ENCODE measurements around the gene PROM2.

Gene PROM2

DNA sequence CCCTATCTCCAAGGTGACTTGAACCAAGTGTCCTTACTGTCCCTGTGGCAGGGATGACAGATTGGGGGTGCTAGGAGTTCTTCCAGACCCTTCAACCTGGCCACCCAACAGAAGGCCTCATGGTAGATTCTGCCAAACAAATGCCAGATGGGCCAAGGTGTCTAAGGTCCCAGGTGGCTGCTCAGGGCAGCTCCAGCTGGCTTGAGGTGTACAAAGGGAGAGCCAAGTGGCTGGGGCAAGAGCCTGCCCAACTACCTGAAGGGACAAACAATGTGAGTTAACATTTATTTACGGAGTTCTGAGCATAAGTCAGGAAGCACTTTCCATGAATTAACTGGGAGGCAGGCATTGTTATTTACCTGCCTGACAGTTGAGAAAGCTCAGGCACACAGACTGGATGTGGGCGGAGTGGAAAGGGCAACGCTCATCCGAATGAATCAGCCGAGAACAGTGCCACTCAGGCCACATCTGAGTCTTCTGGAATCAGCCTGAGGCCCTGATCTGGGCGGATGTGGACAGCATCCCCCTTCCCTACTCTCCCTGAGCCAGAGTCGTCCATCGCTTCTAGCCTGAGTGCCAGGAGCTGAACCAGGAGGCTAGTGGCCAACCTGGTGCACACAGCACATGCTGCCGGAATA lies 18.5 kb downstream of the PROM2 start:
- Histone ChIP-seq H3K9me3 (ENCODE audit: control insufficient read depth, insufficient read depth, low read length) (no peaks in the 10 kb centered on the region), H3K4me3 (ENCODE audit: low read depth, low read length) (no peak overlapping the region), H3K4me1 (ENCODE audit: control insufficient read depth, insufficient read depth, low read length) (peaks cover 2% of the 10 kb centered on the region), H3K27me3 (ENCODE audit: control insufficient read depth, insufficient read depth, low read length) (no peaks in the 10 kb centered on the region), H3K36me3 (ENCODE audit: control insufficient read depth, insufficient read depth, low read length) (no peaks in the 10 kb centered on the region), H3K9ac (ENCODE audit: low read depth, low read length) (no peak overlapping the region)

DNA sequence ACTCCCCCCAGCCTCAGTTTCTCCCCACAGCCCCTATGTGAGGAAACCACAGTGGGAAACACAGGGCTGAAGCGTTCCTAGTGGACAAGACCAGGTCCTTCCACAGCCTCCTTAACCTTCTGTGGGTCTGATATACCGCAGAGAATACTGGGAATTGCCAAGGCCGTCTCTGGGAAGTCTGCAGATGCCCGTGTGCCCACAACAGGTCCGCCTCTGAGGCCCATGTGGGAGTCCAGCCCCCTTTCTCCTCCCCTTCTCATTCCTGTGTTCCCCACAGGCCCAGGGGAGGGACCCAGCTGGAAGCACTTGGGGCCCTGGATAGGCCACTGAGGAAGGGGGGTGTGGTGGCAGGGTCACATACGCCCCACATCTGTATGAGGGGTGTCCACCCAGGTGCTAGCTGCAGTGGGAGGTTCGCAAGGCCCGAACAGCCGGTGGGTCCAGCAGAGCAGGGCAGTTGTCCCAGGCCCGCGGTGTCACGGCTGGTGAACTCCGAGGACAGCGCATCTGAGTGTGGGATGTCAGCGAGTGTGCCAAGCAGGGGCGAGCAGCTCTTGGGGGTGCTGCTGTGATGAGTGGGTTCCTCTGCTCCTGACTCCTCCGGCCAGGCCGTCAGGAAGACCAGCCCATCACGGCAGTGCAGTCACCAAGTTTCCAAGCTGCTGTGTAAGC lies 20.5 kb downstream of the PROM2 start:
- Histone ChIP-seq H3K9ac (ENCODE audit: low read depth, low read length) (no peak overlapping the region), H3K4me1 (ENCODE audit: control insufficient read depth, insufficient read depth, low read length) (peaks cover 2% of the 10 kb centered on the region), H3K4me3 (ENCODE audit: low read depth, low read length) (no peak overlapping the region), H3K36me3 (ENCODE audit: control insufficient read depth, insufficient read depth, low read length) (no peaks in the 10 kb centered on the region), H3K27me3 (ENCODE audit: control insufficient read depth, insufficient read depth, low read length) (no peaks in the 10 kb centered on the region), H3K9me3 (ENCODE audit: control insufficient read depth, insufficient read depth, low read length) (no peaks in the 10 kb centered on the region)

DNA sequence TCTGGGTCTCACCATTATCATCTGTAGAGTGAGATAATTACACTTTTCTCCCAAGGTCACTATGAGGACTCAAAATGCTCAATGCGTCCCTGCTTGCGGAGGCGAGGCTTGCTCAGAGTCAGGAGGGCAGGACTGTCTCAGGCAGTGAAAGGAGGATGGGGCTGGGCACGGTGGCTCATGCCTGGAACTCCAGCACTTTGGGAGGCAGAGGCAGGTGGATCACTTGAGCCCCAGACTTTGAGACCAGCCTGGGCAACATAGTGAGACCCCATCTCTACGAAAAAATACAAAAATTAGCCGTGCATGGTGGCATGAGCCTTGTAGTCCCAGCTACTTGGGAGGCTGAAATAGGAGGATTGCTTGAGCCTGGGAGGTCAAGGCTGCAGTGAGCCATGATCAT lies 21.1 kb downstream of the PROM2 start:
- H3K4me1 ChIP-seq (ENCODE audit: control insufficient read depth, insufficient read depth, low read length) = peaks cover 2% of the 10 kb centered on the region
- H3K9me3 ChIP-seq (ENCODE audit: control insufficient read depth, insufficient read depth, low read length) = no peaks in the 10 kb centered on the region
- no peak overlapping the region for H3K9ac ChIP-seq (ENCODE audit: low read depth, low read length)
- H3K36me3 ChIP-seq (ENCODE audit: control insufficient read depth, insufficient read depth, low read length) = no peaks in the 10 kb centered on the region
- no peaks in the 10 kb centered on the region for H3K27me3 ChIP-seq (ENCODE audit: control insufficient read depth, insufficient read depth, low read length)
- no peak overlapping the region for H3K4me3 ChIP-seq (ENCODE audit: low read depth, low read length)

DNA sequence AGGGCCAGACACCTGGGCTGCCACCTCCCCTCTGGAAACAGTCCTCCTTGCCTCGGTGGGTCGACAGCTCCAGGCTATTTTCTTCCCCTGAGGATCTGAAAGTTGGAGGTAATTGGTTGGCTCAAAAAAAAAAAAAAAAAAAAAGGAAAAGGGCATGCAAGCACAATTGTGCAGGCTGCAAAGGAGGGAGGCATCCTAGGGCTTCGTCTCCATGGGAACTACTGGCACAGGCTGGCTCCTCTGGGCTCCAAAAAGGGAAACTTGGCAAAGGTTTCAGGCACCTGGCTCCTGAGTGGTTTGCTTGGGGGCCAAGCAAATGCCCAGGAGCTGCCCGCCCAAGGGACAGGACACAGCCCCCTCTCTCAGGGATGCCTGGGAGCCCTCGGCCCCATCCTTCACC lies 21.8 kb downstream of the PROM2 start:
- no peaks in the 10 kb centered on the region for H3K36me3 ChIP-seq (ENCODE audit: control insufficient read depth, insufficient read depth, low read length)
- H3K4me3 ChIP-seq (ENCODE audit: low read depth, low read length) = no peak overlapping the region
- peaks cover 2% of the 10 kb centered on the region for H3K4me1 ChIP-seq (ENCODE audit: control insufficient read depth, insufficient read depth, low read length)
- H3K27me3 ChIP-seq (ENCODE audit: control insufficient read depth, insufficient read depth, low read length) = no peaks in the 10 kb centered on the region
- no peak overlapping the region for H3K9ac ChIP-seq (ENCODE audit: low read depth, low read length)
- no peaks in the 10 kb centered on the region for H3K9me3 ChIP-seq (ENCODE audit: control insufficient read depth, insufficient read depth, low read length)

DNA sequence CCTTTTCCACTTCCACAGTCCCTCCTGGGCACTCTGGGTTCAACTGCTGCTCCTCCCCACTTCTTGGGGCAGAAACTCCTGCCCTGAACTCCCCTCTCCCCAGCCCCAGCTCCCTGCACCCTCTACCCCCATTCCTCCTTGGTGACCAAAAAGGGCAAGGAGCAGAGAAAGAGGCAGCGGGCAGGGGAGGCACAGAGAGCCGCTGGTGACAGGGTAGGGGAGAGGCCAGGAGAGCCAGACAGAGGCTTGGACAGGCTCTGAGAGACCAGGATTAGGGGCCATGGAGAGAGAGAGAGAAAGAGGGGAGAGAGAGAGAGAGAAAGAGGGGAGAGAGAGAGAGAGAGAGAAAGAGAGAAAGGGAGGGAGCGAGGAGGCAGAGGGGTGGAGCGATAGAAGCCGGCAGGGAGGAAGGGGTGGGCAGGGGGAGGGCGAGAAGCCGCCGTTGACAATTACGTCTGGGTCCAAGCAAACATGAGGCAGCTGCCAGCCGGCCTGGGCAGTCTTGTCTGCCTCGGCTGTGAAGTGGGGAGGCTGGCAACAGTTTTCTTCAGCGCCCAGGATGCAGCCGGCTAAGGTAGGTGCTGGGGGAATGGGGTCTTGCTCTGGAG lies 22.7 kb downstream of the PROM2 start, which contains the start of gene KCNIP3:
KCNIP3 (plus strand) TSS at position 468 of the 608 bp plus-strand sequence; CDS start at position 560, 92 bp downstream.
- no peak within 1 kb of the TSS for H3K9ac ChIP-seq (ENCODE audit: low read depth, low read length)
- H3K27me3 ChIP-seq (ENCODE audit: control insufficient read depth, insufficient read depth, low read length) = no peaks in the 10 kb centered on the region
- no peak within 1 kb of the TSS for H3K4me3 ChIP-seq (ENCODE audit: low read depth, low read length)
- peaks cover 2% of the 10 kb centered on the region for H3K4me1 ChIP-seq (ENCODE audit: control insufficient read depth, insufficient read depth, low read length)
- no peaks in the 10 kb centered on the region for H3K9me3 ChIP-seq (ENCODE audit: control insufficient read depth, insufficient read depth, low read length)
- H3K36me3 ChIP-seq (ENCODE audit: control insufficient read depth, insufficient read depth, low read length) = no peaks in the 10 kb centered on the region

DNA sequence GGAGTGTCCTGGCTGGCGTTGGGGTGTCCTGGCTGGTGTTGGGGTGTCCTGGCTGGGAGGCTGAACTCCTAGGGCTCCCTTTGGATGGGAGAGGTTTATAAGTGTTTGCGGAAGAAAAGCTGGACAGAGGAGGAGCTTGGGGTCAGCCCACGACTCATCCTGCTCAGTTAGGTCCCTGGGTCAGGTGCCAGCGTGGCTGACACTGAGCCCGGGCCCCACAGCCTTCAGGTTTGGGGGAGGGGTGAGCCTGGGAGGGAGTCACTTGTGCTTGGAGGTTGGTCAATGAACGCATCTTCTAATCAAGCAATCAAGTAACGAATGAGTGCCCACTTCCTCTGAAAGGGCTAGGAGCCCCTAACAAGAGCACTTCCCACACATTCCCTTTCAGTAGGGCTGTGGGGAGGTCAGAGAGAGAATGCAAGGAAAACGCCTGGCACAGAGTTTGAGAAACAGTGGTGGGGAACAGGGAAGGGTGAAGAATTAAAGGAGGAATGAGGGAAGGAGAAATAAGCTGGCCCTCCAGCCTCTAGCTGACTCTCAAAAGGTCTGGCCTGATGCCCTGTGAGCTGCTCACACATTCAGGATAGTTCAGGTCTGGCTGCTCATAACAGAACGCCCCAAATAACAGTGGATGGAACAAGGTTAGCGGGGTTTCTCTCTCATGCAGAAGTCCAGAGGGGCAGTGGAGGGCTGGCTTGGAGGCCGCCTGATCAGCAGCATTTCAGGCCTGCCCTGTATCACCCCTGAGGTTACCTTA lies 23.6 kb downstream of the PROM2 start:
- H3K27me3 ChIP-seq (ENCODE audit: control insufficient read depth, insufficient read depth, low read length) = no peaks in the 10 kb centered on the region
- no peak overlapping the region for H3K4me3 ChIP-seq (ENCODE audit: low read depth, low read length)
- no peak overlapping the region for H3K9ac ChIP-seq (ENCODE audit: low read depth, low read length)
- peaks cover 2% of the 10 kb centered on the region for H3K4me1 ChIP-seq (ENCODE audit: control insufficient read depth, insufficient read depth, low read length)
- H3K36me3 ChIP-seq (ENCODE audit: control insufficient read depth, insufficient read depth, low read length) = no peaks in the 10 kb centered on the region
- H3K9me3 ChIP-seq (ENCODE audit: control insufficient read depth, insufficient read depth, low read length) = no peaks in the 10 kb centered on the region

DNA sequence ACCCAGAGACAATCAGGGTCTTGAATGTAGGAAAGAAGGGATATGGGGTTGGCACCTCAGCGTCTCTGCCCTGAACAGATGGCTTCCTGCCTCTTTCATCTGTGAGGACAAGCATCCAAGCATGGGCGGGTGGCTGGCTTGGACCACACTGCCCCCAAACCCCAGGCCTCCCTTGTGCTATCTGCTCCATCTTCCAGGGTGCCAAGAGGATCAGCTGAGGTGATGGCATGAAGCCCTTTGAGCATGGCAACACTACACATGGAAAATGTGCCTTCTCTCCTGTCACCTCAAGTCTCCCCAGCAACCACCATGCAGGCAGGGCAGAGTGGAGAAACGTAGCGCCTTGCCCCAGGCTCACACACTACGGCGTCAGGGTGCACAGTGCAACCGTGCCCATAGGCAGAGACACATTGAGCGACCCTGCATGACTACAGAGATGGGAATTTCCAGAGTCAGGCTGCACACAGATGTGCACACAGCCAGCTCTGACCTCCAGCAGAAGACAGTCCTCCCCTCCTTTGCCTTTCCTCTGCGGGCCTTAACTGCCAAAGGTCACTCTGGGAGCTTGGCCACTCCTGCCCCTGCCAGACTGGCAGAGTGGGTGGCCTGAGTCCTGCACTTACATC lies 24.4 kb downstream of the PROM2 start:
- Histone ChIP-seq H3K36me3 (ENCODE audit: control insufficient read depth, insufficient read depth, low read length) (no peaks in the 10 kb centered on the region), H3K9ac (ENCODE audit: low read depth, low read length) (no peak overlapping the region), H3K9me3 (ENCODE audit: control insufficient read depth, insufficient read depth, low read length) (no peaks in the 10 kb centered on the region), H3K27me3 (ENCODE audit: control insufficient read depth, insufficient read depth, low read length) (no peaks in the 10 kb centered on the region), H3K4me3 (ENCODE audit: low read depth, low read length) (no peak overlapping the region), H3K4me1 (ENCODE audit: control insufficient read depth, insufficient read depth, low read length) (peaks cover 2% of the 10 kb centered on the region)

DNA sequence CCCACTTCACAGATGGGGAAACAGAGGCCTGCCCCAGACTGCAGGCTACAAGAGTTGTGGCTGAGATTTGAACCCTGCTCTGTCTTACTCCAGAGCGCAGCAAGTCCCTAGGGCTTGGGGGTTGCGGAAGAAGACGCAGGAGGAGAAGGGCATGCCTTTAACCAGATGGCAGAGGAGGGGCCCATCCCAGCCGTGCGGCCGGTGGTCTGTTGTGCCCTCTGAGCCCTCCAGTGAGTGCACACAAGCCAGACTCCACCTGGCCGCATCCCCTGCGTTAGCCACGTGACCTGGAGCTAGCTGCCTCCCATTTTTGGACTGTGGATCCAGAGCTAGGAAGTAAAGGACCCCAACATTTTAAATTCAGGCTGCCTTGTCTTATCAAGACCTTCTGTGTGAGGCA lies 25.7 kb downstream of the PROM2 start:
- H3K27me3 ChIP-seq (ENCODE audit: control insufficient read depth, insufficient read depth, low read length) = no peaks in the 10 kb centered on the region
- H3K4me1 ChIP-seq (ENCODE audit: control insufficient read depth, insufficient read depth, low read length) = peaks cover 2% of the 10 kb centered on the region

DNA sequence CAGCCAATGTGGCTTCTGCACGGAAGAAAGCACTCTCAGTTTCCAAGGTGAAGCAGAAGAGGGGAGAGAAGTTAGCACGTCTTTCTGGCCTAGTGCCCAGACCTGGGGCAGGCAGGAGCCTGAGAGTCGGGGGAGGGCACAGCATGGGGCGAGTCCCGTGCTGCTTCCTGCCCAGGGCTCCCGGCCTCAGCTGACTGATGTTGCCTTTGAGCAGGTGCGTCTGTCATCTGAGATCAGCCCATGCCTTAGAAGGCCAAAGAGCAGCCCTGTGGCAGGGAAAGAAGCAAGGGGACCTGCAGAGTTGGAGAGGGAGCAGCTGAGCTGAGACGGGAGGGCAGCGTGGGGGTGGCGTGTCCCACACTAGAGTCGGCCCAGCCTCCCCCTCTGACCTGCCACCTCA lies 26.2 kb downstream of the PROM2 start:
- Histone ChIP-seq H3K9me3 (ENCODE audit: control insufficient read depth, insufficient read depth, low read length) (no peaks in the 10 kb centered on the region), H3K4me3 (ENCODE audit: low read depth, low read length) (no peak overlapping the region), H3K27me3 (ENCODE audit: control insufficient read depth, insufficient read depth, low read length) (no peaks in the 10 kb centered on the region), H3K9ac (ENCODE audit: low read depth, low read length) (no peak overlapping the region), H3K4me1 (ENCODE audit: control insufficient read depth, insufficient read depth, low read length) (peaks cover 2% of the 10 kb centered on the region), H3K36me3 (ENCODE audit: control insufficient read depth, insufficient read depth, low read length) (no peaks in the 10 kb centered on the region)

More for the DNA sequence above, 25.7 kb downstream of the PROM2 start:
- no peak overlapping the region for H3K9ac ChIP-seq (ENCODE audit: low read depth, low read length)
- no peaks in the 10 kb centered on the region for H3K36me3 ChIP-seq (ENCODE audit: control insufficient read depth, insufficient read depth, low read length)
- no peaks in the 10 kb centered on the region for H3K9me3 ChIP-seq (ENCODE audit: control insufficient read depth, insufficient read depth, low read length)
- H3K4me3 ChIP-seq (ENCODE audit: low read depth, low read length) = no peak overlapping the region

DNA sequence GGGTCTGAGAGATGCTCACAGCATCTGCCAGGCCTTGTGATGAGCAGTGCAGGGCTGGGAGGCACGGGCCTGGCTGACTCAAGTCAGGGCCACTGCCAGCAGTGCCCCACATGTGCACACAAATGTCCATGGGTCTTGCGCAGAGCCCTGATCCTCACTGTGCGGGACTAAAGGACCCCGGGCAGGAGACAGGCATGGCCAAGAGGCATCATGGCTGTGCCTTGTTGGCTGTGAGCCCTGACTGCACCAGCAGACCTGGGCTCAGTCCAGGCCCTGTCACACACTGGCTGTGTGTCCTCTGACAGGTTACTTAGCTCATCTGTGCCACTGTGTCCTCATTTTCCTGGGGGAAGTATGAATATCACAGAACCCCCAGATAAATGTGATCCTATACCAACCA lies 26.9 kb downstream of the PROM2 start:
- Histone ChIP-seq H3K4me1 (ENCODE audit: control insufficient read depth, insufficient read depth, low read length) (peaks cover 2% of the 10 kb centered on the region), H3K36me3 (ENCODE audit: control insufficient read depth, insufficient read depth, low read length) (no peaks in the 10 kb centered on the region)

DNA sequence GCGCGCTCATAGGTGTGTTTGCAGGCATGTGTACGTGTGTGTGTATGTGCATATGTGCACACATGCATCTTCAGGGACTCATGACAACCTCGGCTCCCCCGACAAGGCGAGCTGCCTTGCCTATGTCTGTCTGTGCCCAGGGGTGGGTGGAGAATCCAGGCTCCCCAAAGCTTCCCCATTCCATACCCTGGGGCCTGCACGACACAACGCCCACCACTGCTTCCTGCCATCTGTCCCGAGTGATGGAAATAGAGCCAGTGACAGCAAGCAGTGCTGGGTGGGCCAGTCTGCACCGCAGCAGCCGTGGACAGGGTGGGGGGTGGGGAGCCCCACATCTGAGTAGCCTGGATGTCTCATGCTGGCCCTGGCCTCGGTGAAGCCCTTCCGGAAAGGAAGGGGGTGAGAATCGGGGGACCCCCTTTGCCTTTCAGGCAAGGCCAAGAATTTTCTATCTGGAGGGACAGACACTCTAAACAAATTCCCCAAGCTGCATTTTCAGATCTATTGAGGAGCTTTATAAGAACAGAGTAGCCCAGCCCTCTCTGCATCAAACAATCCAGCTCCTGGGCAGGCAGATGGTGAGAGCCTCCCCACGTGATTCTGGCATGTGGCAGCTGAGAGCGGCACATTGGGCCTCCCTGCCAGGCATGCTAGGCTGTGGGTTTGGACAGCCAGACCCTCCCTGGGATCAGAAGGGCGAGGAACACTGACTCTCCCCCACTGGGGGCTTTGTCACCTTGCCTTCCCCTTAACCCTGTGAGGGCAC lies 27.8 kb downstream of the PROM2 start:
- no peaks in the 10 kb centered on the region for H3K9me3 ChIP-seq (ENCODE audit: control insufficient read depth, insufficient read depth, low read length)
- no peak overlapping the region for H3K9ac ChIP-seq (ENCODE audit: low read depth, low read length)
- no peak overlapping the region for H3K4me3 ChIP-seq (ENCODE audit: low read depth, low read length)
- H3K27me3 ChIP-seq (ENCODE audit: control insufficient read depth, insufficient read depth, low read length) = no peaks in the 10 kb centered on the region
- no peaks in the 10 kb centered on the region for H3K36me3 ChIP-seq (ENCODE audit: control insufficient read depth, insufficient read depth, low read length)
- no peaks in the 10 kb centered on the region for H3K4me1 ChIP-seq (ENCODE audit: control insufficient read depth, insufficient read depth, low read length)

More for the DNA sequence above, 26.9 kb downstream of the PROM2 start:
- H3K27me3 ChIP-seq (ENCODE audit: control insufficient read depth, insufficient read depth, low read length) = no peaks in the 10 kb centered on the region
- H3K4me3 ChIP-seq (ENCODE audit: low read depth, low read length) = no peak overlapping the region
- H3K9ac ChIP-seq (ENCODE audit: low read depth, low read length) = no peak overlapping the region
- H3K9me3 ChIP-seq (ENCODE audit: control insufficient read depth, insufficient read depth, low read length) = no peaks in the 10 kb centered on the region

All from iPS-15b (cell line).